Activated CD4-positive, alpha-beta T cell treated with anti-CD3 and anti-CD28 coated beads for 36 hours (primary cell): ENCODE results near the gene NOTCH2. TPM values are rescaled to one million over a fixed set of nuclear protein-coding genes. Genes with fewer than 3 reads are reported as not detected.

ENCODE experiments used
- ATAC-seq: fragments of 200-7000 bp; cut with Tn5 transposase; one replicate; pipeline ENCODE4 v1.10.0; 2021; ENCODE audit warnings: mild to moderate bottlenecking, moderate library complexity
- CTCF ChIA-PET: fragments of 350-600 bp; sonication (Branson Sonifier 250); formaldehyde crosslinking; loops from one replicate; lab custom pipeline; 2021; ENCODE audit warnings: antibody characterized with exemption; lab: Charles Lee
- POLR2A ChIA-PET: fragments of 350-600 bp; sonication (Branson Sonifier 250); formaldehyde crosslinking; loops from one replicate; lab custom pipeline; 2021; ENCODE audit warnings: antibody characterized with exemption, inconsistent platforms; lab: Charles Lee
- DNase-seq: peaks from one replicate; pipeline ENCODE4 v3.0.0-alpha.2; 2020
- H3K27ac Mint-ChIP-seq: one replicate; pipeline ENCODE4 v1.8.0; 2021; ENCODE audit warnings: mixed read lengths
- H3K27me3 Mint-ChIP-seq: one replicate; pipeline ENCODE4 v1.8.0; 2021; ENCODE audit warnings: mixed read lengths
- H3K36me3 Mint-ChIP-seq: one replicate; pipeline ENCODE4 v1.8.0; 2021; ENCODE audit warnings: low read depth, mixed read lengths
- H3K4me1 Mint-ChIP-seq: one replicate; pipeline ENCODE4 v1.8.0; 2021; ENCODE audit warnings: mixed read lengths
- H3K4me3 Mint-ChIP-seq: one replicate; pipeline ENCODE4 v1.8.0; 2021; ENCODE audit warnings: mild to moderate bottlenecking, moderate library complexity, mixed read lengths
- H3K9me3 Mint-ChIP-seq: one replicate; pipeline ENCODE4 v1.8.0; 2021; ENCODE audit warnings: low read depth, mixed read lengths
- intact Hi-C, 2 experiments: fragments of 100-400 bp; cut with DNase I in 1 of 2; cut with micrococcal nuclease in 1 of 2; formaldehyde crosslinking; loops; one replicate each; pipeline versions ENCODE4 v1.14.2 to v1.15.1; 2022 to 2024; cut with DNase I, micrococcal nuclease
- total RNA-seq, 2 experiments: library from RNA; stranded (reverse); gene quantifications; one replicate each; pipeline ENCODE4 v1.2.3, GENCODE V29; 2021

NOTCH2 gene
- total RNA-seq, 2 experiments from 2014 or later, result 41.9 to 51.6 TPM

DNA sequence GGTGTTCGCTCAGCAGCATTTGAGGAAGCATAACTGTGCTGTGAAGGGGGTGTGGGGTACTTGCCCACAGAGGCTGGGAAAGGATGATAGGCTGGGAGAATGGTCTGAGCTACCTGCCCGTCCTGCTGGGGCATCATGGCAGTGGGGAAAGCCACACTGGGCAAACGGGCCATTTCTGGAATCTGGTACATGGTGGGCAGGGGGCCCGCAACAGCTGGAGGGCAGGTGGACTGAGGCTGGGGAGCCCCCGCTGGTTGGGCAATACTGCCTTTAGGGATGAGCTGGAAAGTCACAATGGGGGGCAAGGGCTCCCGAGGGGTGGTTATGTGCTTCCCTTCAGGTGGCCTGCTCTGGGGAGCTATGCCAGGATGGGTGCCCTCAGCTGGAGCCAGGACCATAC is 153.9 kb downstream of the NOTCH2 start:
- ATAC-seq, result no peak

DNA sequence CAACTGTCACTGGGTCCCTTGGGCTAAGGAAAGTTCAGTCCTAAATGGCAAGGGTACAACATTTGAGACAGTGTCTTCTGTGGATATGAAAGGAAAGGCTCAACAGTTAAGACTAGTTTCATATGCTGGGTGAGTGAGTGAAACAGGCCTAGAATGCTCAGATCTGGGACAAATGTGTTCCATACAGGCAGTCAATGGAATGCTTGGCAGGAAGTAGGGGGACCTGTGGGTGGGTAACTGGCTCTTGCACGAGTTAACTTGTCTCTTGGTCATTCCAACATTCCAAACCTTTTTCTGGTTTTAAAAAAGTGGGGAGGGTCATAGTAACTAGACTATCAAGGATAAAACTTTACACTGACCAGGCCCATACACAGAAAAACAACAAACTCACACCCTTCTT is 155.4 kb downstream of the NOTCH2 start:
- Mint-ChIP-seq H3K27ac (no peak overlapping the region), H3K27me3 (no peaks in the 10 kb centered on the region), H3K4me1 (no peaks in the 10 kb centered on the region), H3K4me3 (no peak overlapping the region), H3K36me3 (peaks cover 40% of the 10 kb centered on the region), H3K9me3 (no peaks in the 10 kb centered on the region)
- intact Hi-C loops, result no loop called here
- ATAC-seq (no peak), DNase-seq (no peak)
- POLR2A ChIA-PET, result no interaction called here
- CTCF ChIA-PET, result no interaction called here

More for the DNA sequence above, 153.9 kb downstream of the NOTCH2 start:
- Mint-ChIP-seq H3K27ac (no peak overlapping the region), H3K36me3 (peaks cover 43% of the 10 kb centered on the region), H3K4me3 (no peak overlapping the region), H3K9me3 (no peaks in the 10 kb centered on the region), H3K27me3 (no peaks in the 10 kb centered on the region), H3K4me1 (no peaks in the 10 kb centered on the region)
- POLR2A ChIA-PET, result no interaction called here
- CTCF ChIA-PET, result no interaction called here
- intact Hi-C loops, result no loop called here
- DNase-seq, result no peak

DNA sequence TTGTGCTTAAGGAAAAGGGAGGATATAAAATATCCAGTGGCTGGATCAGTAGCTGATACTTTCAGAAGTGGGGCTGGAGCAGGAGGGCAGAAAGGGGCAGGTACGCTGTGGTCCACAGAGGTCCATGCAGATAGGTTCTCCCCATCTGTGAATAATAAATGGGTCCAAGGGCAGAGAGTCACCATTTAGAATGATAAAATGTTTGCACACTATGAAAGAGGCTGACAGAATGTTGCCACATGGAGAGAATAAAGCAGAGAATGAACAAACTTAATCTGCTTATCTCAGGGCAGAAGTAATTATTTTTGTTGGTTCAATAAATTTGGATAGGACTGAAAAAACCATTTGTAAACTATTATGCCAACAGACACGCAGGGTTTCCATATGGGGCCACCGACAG is 156.5 kb downstream of the NOTCH2 start:
- no peak for ATAC-seq
- CTCF ChIA-PET, result no interaction called here
- no peak overlapping the region for H3K27ac Mint-ChIP-seq
- H3K4me3 Mint-ChIP-seq, result no peak overlapping the region
- H3K4me1 Mint-ChIP-seq, result no peaks in the 10 kb centered on the region
- intact Hi-C loops, result no loop called here
- peaks cover 31% of the 10 kb centered on the region for H3K36me3 Mint-ChIP-seq
- H3K27me3 Mint-ChIP-seq, result no peaks in the 10 kb centered on the region
- DNase-seq, result no peak
- POLR2A ChIA-PET, result no interaction called here
- no peaks in the 10 kb centered on the region for H3K9me3 Mint-ChIP-seq

DNA sequence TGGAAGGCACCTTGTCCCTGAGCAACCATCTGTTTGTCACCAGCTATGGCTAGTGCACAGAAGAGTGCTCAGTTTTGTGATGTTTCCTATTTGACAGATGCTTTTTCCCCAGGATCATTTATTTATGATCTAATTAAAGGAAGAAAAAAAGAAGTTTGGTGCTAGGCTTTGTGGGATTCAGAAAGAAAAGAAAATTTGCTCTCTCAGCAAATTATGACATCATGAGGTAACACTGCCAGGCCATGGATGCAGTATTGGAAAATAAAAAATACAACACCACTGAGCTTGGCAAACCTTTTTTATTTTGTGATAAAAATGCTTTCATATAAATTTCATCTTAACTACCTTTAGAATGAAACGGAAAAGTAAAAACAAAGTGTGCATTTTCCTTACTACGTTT is 157.7 kb downstream of the NOTCH2 start:
- CTCF ChIA-PET, result no interaction called here
- POLR2A ChIA-PET, result no interaction called here
- Mint-ChIP-seq H3K27ac (no peak overlapping the region), H3K4me1 (no peaks in the 10 kb centered on the region), H3K4me3 (no peak overlapping the region), H3K36me3 (peaks cover 22% of the 10 kb centered on the region), H3K9me3 (no peaks in the 10 kb centered on the region), H3K27me3 (no peaks in the 10 kb centered on the region)
- ATAC-seq, result no peak
- intact Hi-C loops, result no loop called here
- no peak for DNase-seq

DNA sequence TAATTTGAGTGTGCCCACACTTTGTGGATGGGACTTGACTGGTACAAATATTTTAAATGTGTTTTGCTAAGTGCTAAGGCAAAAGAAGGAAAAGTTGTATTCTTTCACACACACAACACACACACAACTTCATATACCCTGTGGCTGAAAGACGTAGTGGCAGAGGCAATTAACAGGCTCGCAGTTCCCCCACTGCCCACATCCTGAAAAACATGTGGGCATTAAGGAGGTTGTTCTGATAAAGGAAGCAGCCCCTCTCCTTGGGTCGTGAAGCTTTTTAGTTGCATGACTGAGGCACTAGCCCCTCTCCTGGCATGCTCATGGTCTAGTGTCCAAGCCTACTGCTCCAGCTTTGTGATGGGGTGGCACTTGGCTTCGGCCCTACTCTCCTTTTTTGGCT is 158.8 kb downstream of the NOTCH2 start:
- Mint-ChIP-seq H3K27ac (no peak overlapping the region), H3K4me1 (no peaks in the 10 kb centered on the region), H3K27me3 (peaks cover 5% of the 10 kb centered on the region), H3K36me3 (peaks cover 11% of the 10 kb centered on the region), H3K4me3 (no peak overlapping the region), H3K9me3 (peaks cover 4% of the 10 kb centered on the region)
- intact Hi-C loops, result no loop called here
- no peak for ATAC-seq
- ChIA-PET CTCF (no interaction called here), POLR2A (no interaction called here)
- DNase-seq, result no peak

DNA sequence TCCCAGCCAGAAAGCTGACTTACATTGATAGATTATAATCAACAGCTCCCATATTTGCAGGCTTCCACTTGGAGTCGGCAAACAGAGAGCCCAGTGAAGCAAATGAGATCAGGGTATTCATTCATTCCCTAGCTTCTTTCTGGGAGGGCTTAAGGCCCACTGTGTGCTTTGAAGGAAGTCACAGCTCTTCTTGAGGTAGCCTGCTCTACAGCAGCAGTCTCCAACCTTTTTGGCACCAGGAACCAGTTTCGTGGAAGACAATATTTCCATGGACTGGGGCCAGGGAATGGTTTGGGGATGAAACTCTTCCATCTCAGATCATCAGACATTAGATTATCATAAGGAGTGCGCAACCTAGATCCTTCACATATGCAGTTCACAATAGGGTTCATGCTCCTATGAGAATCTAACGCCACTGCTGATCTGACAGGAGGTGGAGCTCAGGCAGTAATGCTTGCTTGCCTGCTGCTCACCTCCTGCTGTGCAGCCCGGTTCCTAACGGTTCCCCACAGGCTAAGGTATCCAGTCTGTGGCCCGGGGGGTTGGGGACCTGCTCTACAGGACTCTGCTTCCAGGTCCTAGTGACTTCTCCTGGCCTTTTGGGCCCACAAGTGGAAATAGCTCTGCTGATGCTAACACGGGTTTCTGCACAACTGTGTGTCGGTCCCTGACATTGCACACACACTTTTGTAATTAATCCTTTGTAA is 159.4 kb downstream of the NOTCH2 start:
- no peak for DNase-seq
- ChIA-PET POLR2A (no interaction called here), CTCF (no interaction called here)
- H3K27ac Mint-ChIP-seq, result no peak overlapping the region
- H3K9me3 Mint-ChIP-seq, result peaks cover 4% of the 10 kb centered on the region
- no peak for ATAC-seq
- no peaks in the 10 kb centered on the region for H3K4me1 Mint-ChIP-seq
- no peak overlapping the region for H3K4me3 Mint-ChIP-seq
- H3K27me3 Mint-ChIP-seq, result peaks cover 5% of the 10 kb centered on the region
- H3K36me3 Mint-ChIP-seq, result peaks cover 5% of the 10 kb centered on the region
- intact Hi-C loops, result no loop called here

DNA sequence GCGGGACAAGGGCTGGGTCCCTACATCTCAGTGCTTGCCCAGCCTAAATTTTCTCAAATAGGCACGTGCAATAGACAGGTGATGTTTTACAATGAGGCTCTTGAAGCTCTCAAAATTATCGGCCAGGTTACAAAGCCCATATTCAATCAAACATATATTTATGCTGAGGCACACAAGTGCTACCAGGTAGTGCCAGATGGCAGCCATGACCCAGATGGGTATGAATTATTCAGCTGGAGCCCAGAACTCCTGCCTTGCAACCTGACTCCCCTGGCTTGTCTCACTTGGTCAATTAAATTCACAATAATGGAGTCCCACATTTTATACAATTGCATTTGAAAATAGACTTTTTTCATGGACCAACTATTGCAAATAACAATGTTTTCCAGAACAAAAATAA is 160.8 kb downstream of the NOTCH2 start:
- ChIA-PET CTCF (no interaction called here), POLR2A (no interaction called here)
- H3K4me1 Mint-ChIP-seq, result no peaks in the 10 kb centered on the region
- H3K4me3 Mint-ChIP-seq, result no peak overlapping the region
- no peak for ATAC-seq
- H3K27ac Mint-ChIP-seq, result no peak overlapping the region
- H3K27me3 Mint-ChIP-seq, result peaks cover 7% of the 10 kb centered on the region
- intact Hi-C loops, result no loop called here
- no peaks in the 10 kb centered on the region for H3K36me3 Mint-ChIP-seq
- DNase-seq, result no peak
- peaks cover 6% of the 10 kb centered on the region for H3K9me3 Mint-ChIP-seq

DNA sequence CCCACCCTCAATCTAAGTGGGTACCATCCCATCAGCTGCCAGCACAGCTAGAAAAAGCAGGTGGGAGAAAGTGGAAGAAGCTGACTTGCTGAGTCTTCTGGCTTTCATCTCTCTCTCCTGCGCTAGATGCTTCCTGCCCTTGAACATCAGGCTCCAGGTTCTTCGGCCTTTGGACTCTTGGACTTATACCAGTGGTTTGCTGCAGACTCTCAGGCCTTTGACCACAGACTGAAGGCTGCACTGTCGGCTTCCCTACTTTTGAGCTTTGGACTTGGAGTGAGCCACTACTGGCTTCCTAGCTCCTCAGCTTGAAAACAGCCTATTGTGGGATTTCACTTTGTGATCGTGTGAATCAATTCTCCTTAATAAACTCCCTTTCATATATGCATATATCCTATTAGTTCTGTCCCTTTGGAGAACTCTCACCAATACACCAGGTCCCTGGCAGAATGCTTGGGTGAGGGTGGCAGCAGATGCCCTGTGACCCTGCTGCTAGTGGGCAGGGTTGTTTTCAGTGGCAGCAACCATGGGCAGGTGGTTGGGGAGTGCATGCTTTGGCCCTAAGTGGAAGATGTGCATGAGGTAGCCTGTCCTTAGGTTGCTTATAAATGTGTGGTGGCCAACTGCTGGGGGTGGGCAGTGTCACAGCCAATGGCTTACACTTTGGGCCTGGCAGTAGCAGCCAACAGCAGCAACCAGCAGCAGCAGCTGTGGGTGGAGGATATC is 162.4 kb downstream of the NOTCH2 start:
- H3K36me3 Mint-ChIP-seq, result no peaks in the 10 kb centered on the region

DNA sequence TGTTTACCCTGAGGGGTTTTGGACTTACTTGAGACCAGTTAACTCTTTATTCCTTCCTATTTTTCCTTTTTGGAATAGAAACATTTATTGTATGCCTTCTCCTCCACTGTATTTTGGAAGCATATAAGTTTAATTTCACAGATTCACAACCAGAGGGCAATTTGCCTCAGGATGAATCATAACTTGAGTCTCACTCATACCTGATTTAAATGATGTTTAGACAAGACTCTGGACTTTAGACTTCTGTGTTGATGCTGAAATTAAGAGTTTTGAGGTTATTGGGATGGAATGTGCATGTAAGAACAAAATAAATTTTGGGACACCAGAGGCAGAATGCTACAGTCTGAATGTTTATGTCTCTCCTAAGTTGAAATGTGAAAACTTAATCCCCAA is 166.0 kb downstream of the NOTCH2 start:
- CTCF ChIA-PET, result interaction anchor here (0.9 to 1.4 kb wide), 2 partner anchors 36 to 45 kb away, joined by 6 read pairs; no protein-coding TSS in a partner anchor
- DNase-seq (no peak), ATAC-seq (no peak)
- H3K27me3 Mint-ChIP-seq, result peaks cover 10% of the 10 kb centered on the region
- H3K4me1 Mint-ChIP-seq, result no peaks in the 10 kb centered on the region
- H3K36me3 Mint-ChIP-seq, result no peaks in the 10 kb centered on the region
- no peak overlapping the region for H3K27ac Mint-ChIP-seq
- POLR2A ChIA-PET, result no interaction called here
- no peak overlapping the region for H3K4me3 Mint-ChIP-seq
- intact Hi-C loops, result no loop called here
- peaks cover 6% of the 10 kb centered on the region for H3K9me3 Mint-ChIP-seq

More for the DNA sequence above, 162.4 kb downstream of the NOTCH2 start:
- Mint-ChIP-seq H3K4me1 (no peaks in the 10 kb centered on the region), H3K27me3 (peaks cover 10% of the 10 kb centered on the region), H3K27ac (no peak overlapping the region), H3K4me3 (no peak overlapping the region), H3K9me3 (peaks cover 6% of the 10 kb centered on the region)
- POLR2A ChIA-PET, result no interaction called here
- ATAC-seq (no peak), DNase-seq (no peak)
- intact Hi-C loops, result no loop called here
- CTCF ChIA-PET, result interaction anchor here (0.7 to 1.4 kb wide), 5 partner anchors 11 to 97 kb away, joined by 3 to 4 read pairs (median 3); partner anchors contain the start of gene ADAM30

DNA sequence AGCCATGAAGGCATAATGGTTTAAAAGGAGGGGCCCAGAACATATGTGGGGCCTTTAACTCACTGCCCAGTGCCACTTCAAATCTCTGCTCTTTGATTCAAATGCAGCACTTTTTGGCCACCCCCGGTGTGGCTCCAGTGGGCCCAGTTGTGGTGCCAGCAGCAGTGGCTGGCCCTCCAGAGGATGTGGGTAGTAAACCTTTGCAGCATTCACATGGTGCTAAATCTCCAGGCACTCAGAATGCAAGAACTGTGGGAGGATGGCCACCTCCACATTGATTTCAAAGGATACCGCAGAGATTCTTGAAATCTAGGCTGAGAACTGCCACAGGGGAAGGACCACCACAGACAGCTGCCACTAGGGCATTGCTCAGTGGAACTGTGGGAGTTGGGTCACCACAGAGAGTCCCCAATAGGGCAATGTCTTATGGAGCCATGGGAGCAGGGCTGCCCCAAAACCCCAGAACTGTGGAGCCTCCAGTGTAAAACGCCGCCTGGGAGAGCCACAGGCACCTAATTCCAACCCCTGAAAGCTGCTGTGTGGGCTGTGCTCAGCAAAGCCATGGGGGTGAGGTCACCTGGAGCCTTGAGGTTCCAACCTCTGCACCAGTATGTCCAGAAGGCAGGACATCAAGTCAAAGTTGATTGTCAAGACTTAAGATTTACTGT is 166.6 kb downstream of the NOTCH2 start:
- Mint-ChIP-seq H3K4me3 (no peak overlapping the region), H3K36me3 (no peaks in the 10 kb centered on the region), H3K27me3 (peaks cover 10% of the 10 kb centered on the region), H3K27ac (no peak overlapping the region), H3K9me3 (peaks cover 6% of the 10 kb centered on the region), H3K4me1 (no peaks in the 10 kb centered on the region)
- intact Hi-C loops, result no loop called here
- ATAC-seq, result no peak
- no peak for DNase-seq
- CTCF ChIA-PET, result no interaction called here
- POLR2A ChIA-PET, result no interaction called here

DNA sequence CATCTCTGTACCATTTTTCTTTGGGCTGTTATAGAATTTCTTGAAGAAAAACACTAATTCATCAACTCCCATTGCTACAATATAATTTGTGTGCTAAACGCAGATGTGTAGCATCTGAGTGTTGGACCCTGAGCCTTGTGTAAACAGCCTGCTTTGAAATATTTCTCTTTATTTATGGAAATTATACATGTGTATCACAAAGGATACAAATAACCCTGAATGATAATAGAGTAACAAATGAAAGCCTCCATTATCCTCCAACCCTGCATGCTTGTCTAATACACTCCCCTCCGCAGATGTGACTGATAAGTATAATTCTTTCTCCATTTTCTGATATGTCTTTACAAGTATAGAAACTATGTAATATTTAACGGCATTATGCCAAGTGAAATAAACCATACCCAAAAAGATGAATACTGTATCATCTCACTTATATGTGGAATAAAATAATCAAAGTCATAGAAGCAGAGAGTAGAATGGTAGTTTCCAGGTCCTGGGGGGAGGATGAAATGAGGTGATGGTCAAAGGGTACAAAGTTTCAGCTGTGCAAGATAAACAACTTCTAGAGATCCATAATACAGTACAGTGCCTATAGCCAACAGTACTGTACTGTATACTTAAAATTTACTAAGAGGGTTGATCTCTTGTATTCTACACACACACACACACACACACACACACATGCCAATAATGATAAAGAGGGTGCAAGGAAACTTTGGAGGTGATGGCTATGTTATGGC is 170.3 kb downstream of the NOTCH2 start:
- POLR2A ChIA-PET, result no interaction called here
- ATAC-seq (no peak), DNase-seq (no peak)
- CTCF ChIA-PET, result interaction anchor here (1.0 kb wide), 1 partner anchor 10 kb away, joined by 3 read pairs; no protein-coding TSS in a partner anchor
- Mint-ChIP-seq H3K27ac (no peak overlapping the region), H3K4me1 (no peaks in the 10 kb centered on the region), H3K36me3 (no peaks in the 10 kb centered on the region), H3K27me3 (peaks cover 6% of the 10 kb centered on the region), H3K9me3 (no peaks in the 10 kb centered on the region), H3K4me3 (no peak overlapping the region)
- intact Hi-C loops, result no loop called here
